SK-MEL-5 (cell line): ENCODE results near the gene GOLGA8T. TPM values are rescaled to one million over a fixed set of nuclear protein-coding genes. Genes with fewer than 3 reads are reported as not detected.
"Not testable (repeated sequence)": the region's sequence is repeated elsewhere in the genome, so short reads cannot be mapped to it uniquely, and the experiment has no call there.

Experiments
- DNase-seq: peaks from one replicate; pipeline ENCODE4 v3.0.0-alpha.2; 2016; ENCODE audit warnings: low read depth, low spot score
- in situ Hi-C: cut with HindIII; loops from 2 replicates; pipeline ENCODE4 v1.10.0; 2016; ENCODE audit warnings: low sequenced_read_pairs, high pct_unique_total_duplicates, low pct_unique_long_range_greater_than_20kb
- small RNA-seq, 2 experiments: library from RNA; depleted of rRNA; stranded (forward); fragments of <200 nt; gene quantifications; one replicate each; pipeline ENCODE3, GENCODE V24; 2014
- total RNA-seq: library from RNA; depleted of rRNA; stranded (reverse); fragments of >200 nt; shearing (Covaris generic); gene quantifications from 2 replicates; pipeline ENCODE4 v1.2.3, GENCODE V29; 2014; rRNA removed

GOLGA8T gene
- total RNA-seq, 1 experiment from 2014 or later: not detected

DNA sequence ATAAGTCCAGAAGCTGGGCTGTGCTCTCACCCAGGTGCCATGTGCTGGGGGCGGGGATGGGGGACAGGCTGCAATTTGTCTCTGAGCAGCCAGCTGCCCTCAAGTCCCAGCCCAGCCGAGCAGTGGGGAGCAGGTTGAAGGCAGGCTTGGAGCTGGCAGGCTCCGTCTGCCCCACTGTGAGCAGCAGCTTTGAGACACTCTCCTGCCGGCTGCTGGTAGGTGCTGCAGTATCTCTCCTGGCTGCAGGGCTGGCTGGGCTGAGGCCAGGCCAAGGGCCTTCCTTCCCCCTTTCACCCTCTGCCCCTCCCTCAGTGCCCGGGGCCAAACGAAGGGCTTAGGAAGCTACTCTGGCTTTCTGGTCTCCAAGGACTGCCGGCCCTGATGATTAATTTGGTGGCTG lies 50.6 kb downstream of the GOLGA8T start:
- DNase-seq, in situ Hi-C loops: not testable (repeated sequence)

DNA sequence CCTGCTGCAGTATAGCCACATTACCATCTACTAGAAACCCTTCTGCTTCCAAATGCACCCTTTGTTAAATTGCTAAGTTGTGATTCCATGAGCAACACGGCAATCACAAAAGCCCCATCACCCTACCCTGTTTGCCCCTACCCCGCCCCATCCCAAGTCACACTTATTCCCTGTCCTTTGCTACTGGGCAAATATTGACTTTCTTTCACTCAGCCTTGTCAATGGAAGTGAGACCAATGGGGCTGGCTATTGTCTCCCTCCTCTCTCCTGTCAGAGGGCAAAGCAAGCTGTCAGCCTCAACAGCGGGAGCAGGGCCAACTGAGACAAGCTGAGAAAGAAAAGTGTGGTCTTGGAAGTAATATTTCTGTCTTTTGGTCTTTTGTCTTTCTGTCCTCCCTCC lies 52.6 kb downstream of the GOLGA8T start:
- in situ Hi-C loops, DNase-seq: not testable (repeated sequence)

DNA sequence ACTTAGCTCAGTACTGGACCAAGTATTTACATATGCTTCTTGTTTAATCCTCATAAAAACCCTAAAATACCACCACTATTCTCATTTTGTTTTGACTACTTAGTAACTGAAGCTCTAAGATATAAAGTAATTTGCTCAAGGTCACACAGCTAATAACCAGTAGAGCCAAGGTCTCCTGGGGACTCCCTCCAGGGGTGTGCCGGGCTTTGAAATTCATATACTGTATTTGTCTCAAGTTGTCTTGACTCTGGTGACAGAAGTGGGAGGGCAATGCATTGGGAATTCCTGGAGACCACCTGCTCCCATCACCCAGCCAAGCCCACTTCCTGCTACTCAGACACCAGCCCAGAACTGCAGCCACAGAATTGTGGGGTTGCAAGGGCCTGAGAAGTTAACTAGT lies 54.9 kb downstream of the GOLGA8T start:
- in situ Hi-C loops, DNase-seq: not testable (repeated sequence)

DNA sequence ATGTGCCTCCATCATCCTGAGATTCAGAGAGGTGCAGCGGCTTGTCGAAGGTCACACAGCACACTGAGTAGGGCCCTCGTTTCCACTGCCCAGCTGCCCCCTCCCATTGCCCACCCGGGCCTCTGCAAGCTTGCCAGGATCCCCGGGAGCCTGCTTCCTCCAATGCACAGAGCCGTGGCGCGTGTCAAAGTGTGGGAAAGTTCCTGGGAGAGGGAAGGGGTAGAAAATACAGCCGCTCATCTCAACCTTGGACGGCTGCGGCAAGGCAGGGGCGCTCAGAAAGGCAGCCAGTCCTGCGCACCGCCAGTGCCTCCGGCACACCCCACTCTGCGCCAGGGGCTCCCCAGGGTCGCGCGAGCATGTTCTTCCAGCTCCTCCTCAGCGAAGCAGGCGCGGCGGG lies 56.3 kb downstream of the GOLGA8T start:
- in situ Hi-C loops, DNase-seq: not testable (repeated sequence)

DNA sequence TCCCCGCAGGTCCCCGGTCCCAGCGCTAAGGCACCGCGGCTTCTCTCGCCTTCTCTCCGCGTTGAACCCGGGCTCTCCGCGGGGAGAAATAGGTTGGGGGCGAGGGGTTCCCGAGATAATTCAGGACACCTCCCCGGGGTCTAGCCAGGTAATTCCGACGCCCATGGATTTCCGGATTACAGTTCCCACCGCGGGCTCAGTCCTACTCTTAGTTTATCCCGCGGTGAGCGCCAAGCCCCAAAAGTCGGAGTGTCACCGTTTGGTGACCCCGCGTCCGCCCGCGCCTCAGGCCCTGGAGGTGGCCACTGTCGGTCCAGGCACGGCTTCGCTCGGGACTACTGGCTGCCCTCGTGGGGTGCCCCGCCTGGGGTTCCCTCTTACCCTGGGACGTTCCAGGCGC lies 56.8 kb downstream of the GOLGA8T start:
- DNase-seq, in situ Hi-C loops: not testable (repeated sequence)

DNA sequence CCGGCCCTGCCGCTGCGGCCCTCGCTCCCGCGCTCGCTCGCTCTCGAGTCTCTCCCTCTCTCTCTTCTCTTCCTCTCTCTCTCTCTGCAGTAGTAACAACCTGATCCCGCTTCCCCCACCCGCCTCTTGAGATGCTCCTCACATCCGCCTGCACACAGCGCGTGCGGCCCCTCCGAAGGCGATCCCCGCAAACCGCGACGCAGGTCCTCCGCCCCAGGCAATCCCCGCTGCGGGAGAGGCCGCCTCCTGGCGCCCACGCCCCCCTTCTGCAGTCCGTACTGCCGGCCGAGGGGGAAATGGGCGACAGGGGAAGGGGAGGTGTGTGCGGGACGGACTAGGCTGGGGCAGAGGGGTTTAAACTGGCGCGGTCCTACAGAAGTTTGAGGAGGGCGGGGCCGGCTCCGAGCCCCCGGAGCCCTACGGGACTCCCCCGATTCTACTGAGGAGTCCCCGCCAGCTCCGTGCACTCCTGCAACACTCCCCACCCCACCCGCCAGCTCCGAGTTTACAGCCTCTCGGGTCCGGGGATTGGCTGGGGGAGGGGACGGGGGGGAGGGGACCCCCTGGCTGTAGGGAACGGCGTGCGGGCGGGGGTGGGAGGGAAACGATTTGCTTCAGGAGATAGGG lies 57.4 kb downstream of the GOLGA8T start:
- DNase-seq, in situ Hi-C loops: not testable (repeated sequence)

DNA sequence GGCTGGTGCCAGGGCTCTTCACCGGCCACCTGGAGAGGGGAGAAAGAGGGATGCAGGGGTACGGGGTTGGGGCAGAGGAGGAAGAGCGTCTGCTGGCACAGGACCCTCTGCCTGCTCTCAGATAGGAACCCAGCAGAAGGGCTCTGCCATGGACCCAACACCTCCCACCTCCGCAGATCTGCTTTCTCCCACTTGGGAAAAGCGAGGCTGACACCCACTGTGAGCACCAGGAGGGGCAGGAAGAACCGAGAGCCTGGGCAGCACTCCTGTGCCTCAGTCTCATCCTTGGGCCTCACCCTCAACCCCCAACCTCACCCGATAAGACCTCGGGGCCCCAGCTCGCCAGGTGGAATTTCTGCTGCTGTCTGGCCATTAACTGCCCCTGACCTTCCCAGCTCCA lies 58.0 kb downstream of the GOLGA8T start:
- in situ Hi-C loops, DNase-seq: not testable (repeated sequence)

Small RNA genes lying within 50 kb of the gene (small RNA-seq; reads per million reads assigned to genes)
- gene AC120045.2 (0 reads per million in 2 experiments), gene RF00096 (0 reads per million in 2 experiments), gene RN7SL469P (0 reads per million in 2 experiments), gene RN7SL673P (0 reads per million in 2 experiments)

Other genes starting within 250 kb of the GOLGA8T start
- 0.16 TPM in 1 of 2 replicates, not detected in the other for gene GOLGA8J, start 52.1 kb upstream of the GOLGA8T start, total RNA-seq